ENCODE measurements around the gene RECQL5. TPM values are rescaled to one million over a fixed set of nuclear protein-coding genes. Genes with fewer than 3 reads are reported as not detected.

Gene RECQL5
- total and polyA plus RNA-seq, 2 experiments from 2014 or later, result 23.1 to 44.4 TPM

GRCh38 chr17:75617218-75617617, 49.7 kb downstream of the RECQL5 start:
- H2AFZ ChIP-seq, result no peak overlapping the region
- H3K4me1 ChIP-seq (ENCODE audit: insufficient read depth), result no peaks in the 10 kb centered on the region
- DNase-seq (ENCODE audit: low spot score), result no peak
- TF ChIP-seq CTCF (IDR thresholded peaks at IDR 0.05; ENCODE audit: poor library complexity) (no peak), EZH2 (IDR thresholded peaks at IDR 0.05; ENCODE audit: borderline replicate concordance) (no peak), EZH2phosphoT487 (IDR thresholded peaks at IDR 0.05; ENCODE audit: low read depth, severe bottlenecking, unreplicated experiment) (no peak)
- H3K27ac ChIP-seq, result no peak overlapping the region
- no peaks in the 10 kb centered on the region for H3K9me2 ChIP-seq (replicated peaks; ENCODE audit: insufficient read depth)
- no peak overlapping the region for H3K4me2 ChIP-seq
- 95% methylated on average over 16 of the region's 16 CpGs for WGBS (ENCODE audit: low lambda C conversion rate, missing lambda C conversion rate)
- H4K20me1 ChIP-seq (ENCODE audit: insufficient read depth, poor library complexity, severe bottlenecking), result no peaks in the 10 kb centered on the region
- no peaks in the 10 kb centered on the region for H3K36me3 ChIP-seq (replicated peaks; ENCODE audit: insufficient read depth, low read depth)
- no peaks in the 10 kb centered on the region for H3K9me3 ChIP-seq (ENCODE audit: low read depth)
- H3K27me3 ChIP-seq, result no peaks in the 10 kb centered on the region
- no peaks in the 10 kb centered on the region for H3K79me2 ChIP-seq
- H3K4me3 ChIP-seq, result no peak overlapping the region

GRCh38 chr17:75616521-75617122, 50.3 kb downstream of the RECQL5 start:
- Histone ChIP-seq H3K79me2 (no peaks in the 10 kb centered on the region), H3K4me2 (no peak overlapping the region), H3K36me3 (replicated peaks; ENCODE audit: insufficient read depth, low read depth) (no peaks in the 10 kb centered on the region), H3K9me3 (ENCODE audit: low read depth) (no peaks in the 10 kb centered on the region), H3K27ac (no peak overlapping the region), H3K27me3 (no peaks in the 10 kb centered on the region), H3K9me2 (replicated peaks; ENCODE audit: insufficient read depth) (no peaks in the 10 kb centered on the region), H4K20me1 (ENCODE audit: insufficient read depth, poor library complexity, severe bottlenecking) (no peaks in the 10 kb centered on the region), H2AFZ (no peak overlapping the region), H3K4me3 (no peak overlapping the region), H3K4me1 (ENCODE audit: insufficient read depth) (no peaks in the 10 kb centered on the region)
- TF ChIP-seq EZH2phosphoT487 (IDR thresholded peaks at IDR 0.05; ENCODE audit: low read depth, severe bottlenecking, unreplicated experiment), result no peak
- no peak for TF ChIP-seq EZH2 (IDR thresholded peaks at IDR 0.05; ENCODE audit: borderline replicate concordance)
- no peak for TF ChIP-seq CTCF (IDR thresholded peaks at IDR 0.05; ENCODE audit: poor library complexity)
- WGBS (ENCODE audit: low lambda C conversion rate, missing lambda C conversion rate), result 94% methylated on average over 20 of the region's 24 CpGs
- DNase-seq (ENCODE audit: low spot score), result no peak

- 89% methylated on average over 11 of the region's 11 CpGs for WGBS (ENCODE audit: low lambda C conversion rate, missing lambda C conversion rate)
- no peaks in the 10 kb centered on the region for H3K9me2 ChIP-seq (replicated peaks; ENCODE audit: insufficient read depth)
- no peaks in the 10 kb centered on the region for H3K27me3 ChIP-seq
- no peak for DNase-seq (ENCODE audit: low spot score)
- no peaks in the 10 kb centered on the region for H4K20me1 ChIP-seq (ENCODE audit: insufficient read depth, poor library complexity, severe bottlenecking)
- no peaks in the 10 kb centered on the region for H3K9me3 ChIP-seq (ENCODE audit: low read depth)
- no peaks in the 10 kb centered on the region for H3K36me3 ChIP-seq (replicated peaks; ENCODE audit: insufficient read depth, low read depth)
- H3K27ac ChIP-seq, result no peak overlapping the region
- no peak for TF ChIP-seq EZH2phosphoT487 (IDR thresholded peaks at IDR 0.05; ENCODE audit: low read depth, severe bottlenecking, unreplicated experiment)
- no peak for TF ChIP-seq CTCF (IDR thresholded peaks at IDR 0.05; ENCODE audit: poor library complexity)
- TF ChIP-seq EZH2 (IDR thresholded peaks at IDR 0.05; ENCODE audit: borderline replicate concordance), result no peak
- H3K4me3 ChIP-seq, result no peak overlapping the region
- no peak overlapping the region for H2AFZ ChIP-seq
- H3K4me1 ChIP-seq (ENCODE audit: insufficient read depth), result peaks cover 8% of the 10 kb centered on the region
- H3K79me2 ChIP-seq, result peaks cover 5% of the 10 kb centered on the region
- H3K4me2 ChIP-seq, result no peak overlapping the region
These were observed 51.7 kb downstream of the RECQL5 start for GRCh38 chr17:75615301-75615700.
